Body of pancreas (tissue), 4 donors: ENCODE data around the gene LENG9. TPM values are rescaled to one million over a fixed set of nuclear protein-coding genes. Genes with fewer than 3 reads are reported as not detected.
"Not testable (repeated sequence)": the region's sequence is repeated elsewhere in the genome, so short reads cannot be mapped to it uniquely, and the experiment has no call there.

ENCODE experiments used
- ATAC-seq: fragments of 150-250 bp; one replicate; pipeline ENCODE4 v1.9.1; 2016
- DNase-seq, 4 donors: peaks; one replicate each; pipeline ENCODE4 v3.0.0-alpha.2; 2019
- H3K27ac ChIP-seq, 4 donors: fragments of 200-600 bp; sonication (generic); 1 replicate in 3 of 4; 2 replicates in 1 of 4; pipeline versions ENCODE4 v1.5.1 to v1.6.1; 2016 to 2019; ENCODE audit warnings: mild to moderate bottlenecking in 1 of 4, mixed read lengths in 1 of 4, moderate library complexity in 1 of 4
- H3K27me3 ChIP-seq, 2 donors: fragments of 200-600 bp; sonication (generic); one replicate each; pipeline ENCODE4 v1.6.0; 2016; ENCODE audit warnings: mild to moderate bottlenecking in 1 of 2
- H3K36me3 ChIP-seq, 2 donors: fragments of 200-600 bp; sonication (generic); replicated peaks in 1 of 2; 2 replicates each; pipeline ENCODE4 v1.5.1; 2016; ENCODE audit warnings: low read depth in 2 of 2; ENCODE audit not compliant: insufficient read depth in 1 of 2
- H3K4me1 ChIP-seq: fragments of 200-600 bp; sonication (generic); one replicate; pipeline ENCODE4 v1.6.0; 2016
- H3K4me3 ChIP-seq, 2 donors: fragments of 200-600 bp; sonication (generic); 1 replicate in 1 of 2; 2 replicates in 1 of 2; pipeline ENCODE4 v1.5.1; 2016 to 2019
- H3K9me3 ChIP-seq, 3 donors: fragments of 200-600 bp; sonication (generic); 1 replicate in 2 of 3; 2 replicates in 1 of 3; pipeline ENCODE4 v1.5.1; 2016
- POLR2A ChIP-seq, 3 donors: fragments of 450-650 bp; IDR thresholded peaks; one replicate each; pipeline ENCODE4 v1.6.1; 2016; ENCODE audit warnings: antibody characterized with exemption in 3 of 3, mild to moderate bottlenecking in 2 of 3
- WGBS, 2 donors: methylation state at CpG; one replicate each; pipeline ENCODE4 v1.1.5; 2017; 5-methylcytosine and 5-hydroxymethylcytosine counted together
- intact Hi-C: fragments of 100-400 bp; cut with DNase I; formaldehyde crosslinking; loops from one replicate; pipeline ENCODE4 v1.15.1; 2023
- total RNA-seq, 2 donors: library from RNA; depleted of rRNA; stranded (reverse); fragments of >200 nt; gene quantifications; one replicate each; pipeline ENCODE4 v1.1.0, GENCODE V29; 2016
- TF ChIP-seq, protein P1 (sequence below), 7 experiments: fragments of 450-650 bp in 4 of 7; fragments of 200-600 bp in 3 of 7; sonication (generic) in 3 of 7; IDR thresholded peaks; one replicate each; pipeline ENCODE4 v1.5.1; 2016 to 2019; ENCODE audit warnings: antibody characterized with exemption in 7 of 7

The LENG9 gene
- 10 to 100 TPM; 21.8 to 25.7 TPM for total RNA-seq

DNA sequence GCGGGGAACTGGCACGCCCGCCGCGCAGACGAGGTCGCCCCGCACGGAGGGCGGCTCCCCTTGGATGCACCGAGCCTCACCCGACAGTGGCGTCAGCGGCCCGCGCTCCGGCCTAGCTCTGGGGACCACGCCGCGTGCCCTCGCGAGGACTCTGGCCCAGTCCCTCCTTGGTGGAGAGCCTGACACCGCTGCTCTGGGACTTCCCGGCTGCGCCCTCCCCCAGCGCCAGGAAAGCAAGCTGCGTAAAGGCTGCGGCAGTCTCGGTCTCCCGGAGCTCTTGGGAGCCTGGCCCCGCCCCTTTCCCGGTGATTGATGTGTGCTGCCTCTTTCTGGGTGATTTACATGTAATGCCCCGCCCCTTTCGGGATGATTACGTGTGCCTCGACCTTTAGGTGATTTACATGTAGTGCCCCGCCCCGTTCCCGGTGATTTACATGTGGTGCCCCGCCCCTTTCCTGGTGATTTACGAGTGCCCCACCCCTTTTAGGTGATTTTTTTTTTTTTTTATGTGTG, at the start of gene LENG9:
LENG9 (minus strand) TSS at position 248 of the 513 bp plus-strand sequence. CDS start 252 bp downstream, outside the sequence.
- intact Hi-C loops = no loop called here
- 1% methylated on average over 14 to 26 of the region's 41 CpGs for WGBS, 2 donors
- Histone ChIP-seq H3K36me3 (peaks cover 3 to 8% of the 10 kb centered on the region in 2 donors), H3K27me3 (no peaks in the 10 kb centered on the region), H3K4me1 (peaks cover 87% of the 10 kb centered on the region), H3K9me3 (no peaks in the 10 kb centered on the region), H3K27ac (peak within 1 kb of the TSS; percentile 97 to 100 (median 98)), H3K4me3 (peak within 1 kb of the TSS in 1 of 2 donors; percentile 20)
- ATAC-seq = peak; percentile 65
- peak; percentile 93 to 98 (median 97) for TF ChIP-seq POLR2A (IDR thresholded peaks at IDR 0.05)
- TF ChIP-seq, protein P1, sequence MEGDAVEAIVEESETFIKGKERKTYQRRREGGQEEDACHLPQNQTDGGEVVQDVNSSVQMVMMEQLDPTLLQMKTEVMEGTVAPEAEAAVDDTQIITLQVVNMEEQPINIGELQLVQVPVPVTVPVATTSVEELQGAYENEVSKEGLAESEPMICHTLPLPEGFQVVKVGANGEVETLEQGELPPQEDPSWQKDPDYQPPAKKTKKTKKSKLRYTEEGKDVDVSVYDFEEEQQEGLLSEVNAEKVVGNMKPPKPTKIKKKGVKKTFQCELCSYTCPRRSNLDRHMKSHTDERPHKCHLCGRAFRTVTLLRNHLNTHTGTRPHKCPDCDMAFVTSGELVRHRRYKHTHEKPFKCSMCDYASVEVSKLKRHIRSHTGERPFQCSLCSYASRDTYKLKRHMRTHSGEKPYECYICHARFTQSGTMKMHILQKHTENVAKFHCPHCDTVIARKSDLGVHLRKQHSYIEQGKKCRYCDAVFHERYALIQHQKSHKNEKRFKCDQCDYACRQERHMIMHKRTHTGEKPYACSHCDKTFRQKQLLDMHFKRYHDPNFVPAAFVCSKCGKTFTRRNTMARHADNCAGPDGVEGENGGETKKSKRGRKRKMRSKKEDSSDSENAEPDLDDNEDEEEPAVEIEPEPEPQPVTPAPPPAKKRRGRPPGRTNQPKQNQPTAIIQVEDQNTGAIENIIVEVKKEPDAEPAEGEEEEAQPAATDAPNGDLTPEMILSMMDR (IDR thresholded peaks at IDR 0.05) = no peak
- peak; percentile 99 to 100 (median 100) for DNase-seq

DNA sequence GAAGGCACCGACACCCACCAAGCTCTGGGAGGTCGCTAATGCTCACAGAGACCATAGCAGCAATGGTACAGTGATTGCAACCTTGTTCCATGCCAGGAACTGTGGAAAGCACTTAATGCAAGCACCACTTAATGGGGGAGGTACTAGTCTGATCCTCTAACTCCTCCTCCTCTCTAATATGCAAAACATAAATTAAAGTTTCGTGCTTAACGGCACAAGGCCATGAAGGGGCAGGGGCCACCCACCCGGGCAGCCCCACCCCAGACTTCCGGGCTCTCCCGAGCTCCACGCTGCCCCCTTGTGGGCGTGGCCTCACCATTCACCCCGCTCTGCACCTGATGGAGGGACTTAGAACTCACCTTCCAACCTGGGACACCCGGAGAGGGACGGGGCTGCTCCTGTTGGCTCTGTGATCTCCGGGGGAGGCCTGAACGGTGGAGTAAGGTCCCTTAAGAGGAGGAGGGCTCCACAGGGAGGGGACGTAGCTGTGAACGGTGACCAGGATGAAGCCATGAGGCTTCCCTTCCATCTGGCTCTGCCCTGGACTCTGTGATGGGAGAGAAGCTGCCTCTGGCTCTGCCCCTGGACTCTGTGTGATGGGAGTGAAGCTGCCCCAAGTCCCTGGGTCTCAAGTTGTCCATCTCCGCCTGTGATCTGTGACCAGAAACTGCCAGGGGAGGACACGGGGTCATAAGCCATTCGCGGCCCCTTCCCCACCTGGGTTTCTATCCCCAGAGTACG, 45.8 kb upstream of the LENG9 start:
- H3K36me3 ChIP-seq, H3K27me3 ChIP-seq, H3K4me1 ChIP-seq, intact Hi-C loops, H3K9me3 ChIP-seq, H3K4me3 ChIP-seq, H3K27ac ChIP-seq: not testable (repeated sequence)
- ATAC-seq = peak; percentile 35
- peak in 1 of 4 donors; percentile 38 for DNase-seq
- 23% methylated on average over 2 of the region's 21 CpGs; no CpG with 5 or more reads in 1 of the 2 donors for WGBS, 2 donors

DNA sequence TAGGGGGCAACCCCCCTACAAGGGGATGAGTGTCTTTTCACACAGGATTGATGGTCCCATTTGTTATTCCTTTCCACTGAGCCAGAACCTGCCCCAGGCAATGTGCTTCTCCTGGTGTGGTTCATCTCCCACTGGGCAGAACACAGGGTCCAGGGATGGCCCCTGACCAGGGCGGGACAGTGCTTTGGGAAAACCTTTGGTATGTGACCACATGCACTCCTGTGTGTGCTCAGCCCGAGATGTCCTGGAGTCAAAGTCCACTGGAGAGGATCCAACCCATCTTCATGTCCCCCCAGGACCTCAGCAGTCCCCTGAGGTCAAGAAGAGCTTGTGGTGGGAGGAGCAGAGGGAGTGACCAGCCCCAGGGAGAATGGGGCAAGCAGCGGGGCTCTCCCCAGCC, 44.9 kb upstream of the LENG9 start:
- H3K27ac ChIP-seq, H3K36me3 ChIP-seq, H3K27me3 ChIP-seq, H3K4me1 ChIP-seq, ATAC-seq, H3K4me3 ChIP-seq, DNase-seq, intact Hi-C loops, H3K9me3 ChIP-seq: not testable (repeated sequence)
- WGBS, 2 donors = 60% methylated on average over 2 of the region's 3 CpGs; no CpG with 5 or more reads in 1 of the 2 donors

DNA sequence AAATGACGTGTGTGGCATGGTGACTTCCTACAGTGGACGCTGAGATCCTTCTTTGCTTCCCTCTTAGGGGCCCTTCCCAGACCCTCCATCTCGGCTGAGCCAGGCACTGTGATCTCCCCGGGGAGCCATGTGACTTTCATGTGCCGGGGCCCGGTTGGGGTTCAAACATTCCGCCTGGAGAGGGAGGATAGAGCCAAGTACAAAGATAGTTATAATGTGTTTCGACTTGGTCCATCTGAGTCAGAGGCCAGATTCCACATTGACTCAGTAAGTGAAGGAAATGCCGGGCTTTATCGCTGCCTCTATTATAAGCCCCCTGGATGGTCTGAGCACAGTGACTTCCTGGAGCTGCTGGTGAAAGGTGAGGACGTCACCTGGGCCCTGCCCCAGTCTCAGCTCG, 44.2 kb upstream of the LENG9 start:
- intact Hi-C loops = no loop called here
- Histone ChIP-seq H3K4me3 (no peak overlapping the region), H3K9me3 (no peaks in the 10 kb centered on the region), H3K4me1 (no peaks in the 10 kb centered on the region), H3K27ac (no peak overlapping the region), H3K27me3 (no peaks in the 10 kb centered on the region), H3K36me3 (no peaks in the 10 kb centered on the region)
- TF ChIP-seq, protein P1 (IDR thresholded peaks at IDR 0.05) = no peak
- no peak for TF ChIP-seq POLR2A (IDR thresholded peaks at IDR 0.05)
- DNase-seq = no peak
- WGBS, 2 donors = 39 to 47% methylated on average over 10 to 12 of the region's 12 CpGs
- ATAC-seq = no peak

DNA sequence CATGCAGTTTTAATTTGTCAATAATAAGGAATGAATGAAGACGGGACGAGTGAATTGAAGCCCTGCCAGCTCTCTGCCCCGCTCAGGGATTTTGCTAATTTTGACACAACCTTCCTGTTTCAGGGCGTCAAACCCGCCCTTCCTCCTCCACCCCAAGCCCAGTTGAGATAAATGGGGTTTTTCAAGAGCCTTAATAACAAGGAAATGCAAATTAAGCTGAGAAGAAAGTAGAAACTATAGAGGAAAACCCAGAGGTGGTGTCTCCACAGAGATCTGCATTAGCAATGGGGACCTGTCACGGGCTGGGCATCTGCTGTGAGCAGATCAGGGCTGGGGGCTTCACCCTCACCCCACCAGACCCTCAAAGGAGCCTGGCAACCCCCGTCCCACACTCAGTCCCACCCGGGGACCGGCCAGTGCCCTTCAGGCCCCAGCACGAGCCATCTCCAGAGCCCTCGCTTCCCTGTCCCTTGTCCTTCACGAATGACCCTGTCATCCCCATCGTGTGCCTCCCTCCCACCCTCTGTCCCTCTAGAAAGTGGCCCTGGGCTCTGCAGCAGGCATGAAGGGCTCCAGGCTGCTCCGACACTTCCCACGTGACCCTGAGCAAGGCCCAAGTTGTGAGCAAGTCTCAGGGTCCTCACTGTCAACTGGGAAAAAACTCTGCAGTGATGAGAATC, 43.6 kb upstream of the LENG9 start:
- H3K27me3 ChIP-seq, H3K9me3 ChIP-seq, intact Hi-C loops, ATAC-seq, H3K27ac ChIP-seq, H3K4me1 ChIP-seq, H3K4me3 ChIP-seq, H3K36me3 ChIP-seq, DNase-seq: not testable (repeated sequence)
- 43% methylated on average over 10 of the region's 15 CpGs; no CpG with 5 or more reads in 1 of the 2 donors for WGBS, 2 donors

DNA sequence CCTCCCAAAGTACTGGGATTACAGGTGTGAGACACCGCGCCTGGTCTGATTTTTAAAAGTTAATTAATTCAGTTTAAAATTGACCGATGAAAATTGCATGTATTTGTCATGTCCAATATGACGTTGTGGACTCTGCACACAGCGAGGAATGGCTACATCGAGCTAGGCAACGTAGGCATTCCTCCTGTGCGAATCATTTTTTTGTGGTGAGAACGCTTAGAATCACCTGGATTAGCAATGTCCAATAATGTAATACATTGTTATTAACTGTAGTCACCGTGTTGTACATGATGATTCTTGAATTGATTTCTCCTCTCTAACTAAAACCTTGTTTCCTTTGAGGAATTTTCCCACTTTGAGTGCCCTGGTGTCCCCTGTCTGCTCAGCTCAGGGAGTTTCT, 42.5 kb upstream of the LENG9 start:
- no peaks in the 10 kb centered on the region for H3K36me3 ChIP-seq
- ATAC-seq = no peak
- no peak for DNase-seq
- no peak overlapping the region for H3K27ac ChIP-seq
- WGBS, 2 donors = 52 to 76% methylated on average over 10 of the region's 10 CpGs
- no peak overlapping the region for H3K4me3 ChIP-seq
- no peak for TF ChIP-seq POLR2A (IDR thresholded peaks at IDR 0.05)
- TF ChIP-seq, protein P1 (IDR thresholded peaks at IDR 0.05) = no peak
- H3K9me3 ChIP-seq = no peaks in the 10 kb centered on the region
- H3K4me1 ChIP-seq = no peaks in the 10 kb centered on the region
- H3K27me3 ChIP-seq = no peaks in the 10 kb centered on the region
- intact Hi-C loops = no loop called here

DNA sequence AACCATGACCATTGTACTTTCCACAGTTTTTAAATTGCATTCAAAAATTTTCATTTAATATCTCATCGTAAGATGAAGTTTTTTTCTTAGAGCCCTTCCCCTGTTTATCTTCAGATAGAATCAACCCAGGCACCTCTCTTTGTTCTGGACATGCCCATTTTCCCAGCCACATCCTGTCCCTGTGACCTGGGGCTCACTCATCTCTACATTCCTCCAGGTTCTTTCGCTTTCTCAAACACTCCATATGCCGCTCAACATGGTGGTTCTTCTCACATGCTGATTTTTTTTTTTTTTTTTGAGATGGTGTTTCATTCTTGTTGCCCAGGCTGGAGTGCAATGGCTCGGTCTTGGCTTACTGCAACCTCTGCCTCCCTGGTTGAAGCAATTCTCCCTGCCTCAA, 42.0 kb upstream of the LENG9 start:
- H3K4me3 ChIP-seq, DNase-seq, intact Hi-C loops, H3K9me3 ChIP-seq, H3K27me3 ChIP-seq, H3K27ac ChIP-seq, H3K4me1 ChIP-seq, H3K36me3 ChIP-seq, ATAC-seq: not testable (repeated sequence)
- 70% methylated on average over 4 of the region's 4 CpGs for WGBS, 2 donors
